HG03064 (cell line): ENCODE data around the gene ZNF749.
"Not testable (repeated sequence)": the region's sequence is repeated elsewhere in the genome, so short reads cannot be mapped to it uniquely, and the experiment has no call there.

Experiments used
- ATAC-seq: cut with Tn5 transposase; IDR thresholded peaks from one replicate; pipeline ENCODE4 v1.9.1; 2021; ENCODE audit warnings: low read depth; ENCODE audit not compliant: unreplicated experiment

Gene ZNF749

GRCh38 chr19:57465680-57466381 lies 30.7 kb downstream of the ZNF749 start:
- no peak for ATAC-seq

- no peak for ATAC-seq
Observed at GRCh38 chr19:57466489-57466888, 31.4 kb downstream of the ZNF749 start.

GRCh38 chr19:57473646-57474045 lies 38.5 kb downstream of the ZNF749 start:
- no peak for ATAC-seq

- peak; percentile 86 for ATAC-seq
Observed at GRCh38 chr19:57477191-57478008, 42.3 kb downstream of the ZNF749 start, which contains the start of gene ZNF772. Gene ZNF772 (minus strand): TSS chr19:57477566. CDS start chr19:57477309, 257 bp downstream.

- peak; percentile 88 for ATAC-seq
Observed at GRCh38 chr19:57487477-57488298, 52.6 kb downstream of the ZNF749 start, which contains the start of gene ZNF419. Gene ZNF419 (plus strand): TSS chr19:57487750. CDS start chr19:57487951, 201 bp downstream.

DNA sequence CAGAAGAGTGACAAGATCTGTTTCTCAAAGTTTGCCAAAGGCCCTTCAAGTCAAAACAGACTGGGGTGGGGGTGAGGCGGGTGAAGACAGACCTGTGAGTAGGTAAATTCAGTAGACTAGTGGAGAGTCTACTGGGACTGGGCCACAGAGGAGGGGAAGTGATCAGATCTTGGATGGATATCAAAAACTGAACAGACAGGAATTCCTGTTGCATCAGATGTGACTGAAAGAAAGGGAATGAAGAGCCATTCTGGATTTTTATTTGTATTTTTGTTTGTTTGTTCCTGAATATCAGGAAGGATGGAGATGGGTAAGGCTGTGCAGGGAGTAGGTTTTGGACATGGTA lies 53.1 kb downstream of the ZNF749 start:
- not testable (repeated sequence) for ATAC-seq
